Activated T-helper 2 cell treated with anti-CD3 and anti-CD28 coated beads, Interferon-gamma antibody, Interleukin-2, Interleukin-4, amounts not matched to agents 10 μg/mL and 5 μg/mL and 100 μg/mL, durations not matched to agents 14 hours and 24 hours and 36 hours (primary cell): Measurements from ENCODE around the gene PAPPA. TPM values are rescaled to one million over a fixed set of nuclear protein-coding genes. Genes with fewer than 3 reads are reported as not detected.

Experiments used
- DNase-seq: peaks from one replicate; pipeline ENCODE4 v3.0.0; 2021; ENCODE audit warnings: low spot score
- H3K27ac Mint-ChIP-seq: one replicate; pipeline ENCODE4 v1.8.0; 2021; ENCODE audit warnings: mixed read lengths
- H3K27me3 Mint-ChIP-seq: one replicate; pipeline ENCODE4 v1.8.0; 2021; ENCODE audit warnings: low read depth, mixed read lengths
- H3K36me3 Mint-ChIP-seq: one replicate; pipeline ENCODE4 v1.8.0; 2021; ENCODE audit warnings: low read depth, mixed read lengths
- H3K4me1 Mint-ChIP-seq: one replicate; pipeline ENCODE4 v1.8.0; 2021; ENCODE audit warnings: low read depth, mixed read lengths
- H3K4me3 Mint-ChIP-seq: one replicate; pipeline ENCODE4 v1.8.0; 2021; ENCODE audit warnings: low read depth, mild to moderate bottlenecking, moderate library complexity, mixed read lengths
- H3K9me3 Mint-ChIP-seq: one replicate; pipeline ENCODE4 v1.8.0; 2021; ENCODE audit warnings: mixed read lengths
- intact Hi-C: fragments of 100-400 bp; cut with micrococcal nuclease; formaldehyde crosslinking; loops from one replicate; pipeline ENCODE4 v1.15.1; 2023
- total RNA-seq: library from RNA; stranded (reverse); gene quantifications from 2 replicates; pipeline ENCODE4 v1.2.3, GENCODE V29; 2022

The PAPPA gene
- total RNA-seq, 1 donor from 2014 or later: not detected

DNA sequence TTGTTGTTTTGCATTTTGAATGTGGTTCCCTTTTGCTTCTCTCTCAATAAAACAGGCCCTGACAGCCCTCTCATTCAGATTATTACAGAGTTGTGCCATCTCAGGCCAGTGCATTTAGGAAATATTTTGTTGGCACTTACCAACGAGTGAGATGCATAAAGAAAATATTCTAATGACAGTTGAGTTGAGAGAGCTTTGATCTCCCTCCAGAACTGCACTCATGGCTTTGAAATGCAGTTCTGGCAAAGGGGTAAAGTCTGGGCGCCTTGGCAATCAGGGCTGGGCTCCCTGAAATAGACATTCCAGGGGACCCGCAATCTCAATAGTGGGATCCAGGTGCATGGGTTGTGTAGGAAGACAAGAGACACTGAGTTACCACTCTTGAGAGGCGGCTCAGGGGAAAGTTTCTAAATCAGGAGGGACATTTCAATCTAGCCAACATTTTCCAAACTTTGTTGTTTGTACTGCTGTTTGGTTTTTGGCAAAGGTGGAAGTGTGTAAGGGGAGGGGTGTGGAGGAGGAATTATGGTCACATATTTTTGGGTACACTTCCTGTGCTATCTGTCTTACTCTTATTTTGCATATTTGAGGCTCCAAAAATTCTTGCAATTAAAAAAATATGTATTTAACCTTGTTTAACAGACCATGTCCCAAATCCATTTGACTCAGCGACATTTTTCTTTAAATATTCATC lies 48.8 kb downstream of the PAPPA start:
- intact Hi-C loops: no loop called here
- no peak for DNase-seq
- H3K4me3 Mint-ChIP-seq: no peak overlapping the region
- H3K36me3 Mint-ChIP-seq: no peaks in the 10 kb centered on the region
- no peaks in the 10 kb centered on the region for H3K4me1 Mint-ChIP-seq
- no peaks in the 10 kb centered on the region for H3K27me3 Mint-ChIP-seq
- H3K9me3 Mint-ChIP-seq: no peaks in the 10 kb centered on the region
- H3K27ac Mint-ChIP-seq: no peak overlapping the region

GRCh38 chr9:116204252-116204882 lies 50.8 kb downstream of the PAPPA start:
- Mint-ChIP-seq H3K36me3 (no peaks in the 10 kb centered on the region), H3K9me3 (no peaks in the 10 kb centered on the region), H3K27ac (no peak overlapping the region), H3K4me3 (no peak overlapping the region), H3K4me1 (no peaks in the 10 kb centered on the region), H3K27me3 (no peaks in the 10 kb centered on the region)
- intact Hi-C loops: no loop called here
- no peak for DNase-seq

GRCh38 chr9:116207371-116208111 lies 54.0 kb downstream of the PAPPA start:
- no peaks in the 10 kb centered on the region for H3K36me3 Mint-ChIP-seq
- no peaks in the 10 kb centered on the region for H3K4me1 Mint-ChIP-seq
- H3K9me3 Mint-ChIP-seq: no peaks in the 10 kb centered on the region
- no peak overlapping the region for H3K4me3 Mint-ChIP-seq
- H3K27me3 Mint-ChIP-seq: no peaks in the 10 kb centered on the region
- DNase-seq: no peak
- no peak overlapping the region for H3K27ac Mint-ChIP-seq
- intact Hi-C loops: no loop called here

DNA sequence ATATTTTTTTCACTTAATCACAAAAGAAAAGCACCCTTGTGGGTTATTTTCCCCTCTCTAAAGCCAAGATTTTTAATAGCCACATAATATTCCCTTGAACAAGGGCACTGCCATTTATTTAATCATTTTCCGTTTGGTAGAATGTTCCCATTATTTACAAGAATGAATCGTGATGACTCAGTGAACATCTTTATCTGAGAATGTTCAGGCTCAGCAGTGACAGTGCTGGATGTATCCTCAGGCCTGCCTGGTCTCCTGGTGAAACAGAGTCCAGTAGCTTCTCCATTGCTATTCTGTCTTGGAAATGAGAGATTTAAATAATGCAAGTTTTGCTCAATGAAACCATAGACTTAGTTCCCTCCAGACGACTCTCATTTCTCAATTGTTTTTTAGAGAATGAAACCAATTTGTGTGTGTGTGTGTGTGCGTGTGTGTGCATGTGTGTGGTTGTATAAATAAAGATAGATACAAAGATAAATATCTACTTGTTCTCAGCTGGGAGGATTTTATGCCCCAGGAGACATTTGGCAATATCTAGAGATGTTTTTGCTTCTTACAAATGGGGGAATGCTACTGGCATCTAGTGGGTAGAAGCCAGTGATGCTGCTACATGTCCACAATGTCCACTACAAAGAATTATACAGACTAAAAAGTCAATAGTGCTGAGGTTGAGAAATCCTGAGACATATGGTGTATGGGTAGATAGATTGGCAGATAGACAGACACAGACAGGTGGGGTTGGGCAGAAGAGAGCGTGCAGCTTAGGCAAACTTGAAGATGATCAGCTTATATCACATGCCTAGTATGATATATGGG lies 55.0 kb downstream of the PAPPA start:
- Mint-ChIP-seq H3K4me3 (no peak overlapping the region), H3K27ac (no peak overlapping the region), H3K9me3 (no peaks in the 10 kb centered on the region), H3K27me3 (no peaks in the 10 kb centered on the region), H3K36me3 (no peaks in the 10 kb centered on the region), H3K4me1 (no peaks in the 10 kb centered on the region)
- no peak for DNase-seq
- intact Hi-C loops: no loop called here

DNA sequence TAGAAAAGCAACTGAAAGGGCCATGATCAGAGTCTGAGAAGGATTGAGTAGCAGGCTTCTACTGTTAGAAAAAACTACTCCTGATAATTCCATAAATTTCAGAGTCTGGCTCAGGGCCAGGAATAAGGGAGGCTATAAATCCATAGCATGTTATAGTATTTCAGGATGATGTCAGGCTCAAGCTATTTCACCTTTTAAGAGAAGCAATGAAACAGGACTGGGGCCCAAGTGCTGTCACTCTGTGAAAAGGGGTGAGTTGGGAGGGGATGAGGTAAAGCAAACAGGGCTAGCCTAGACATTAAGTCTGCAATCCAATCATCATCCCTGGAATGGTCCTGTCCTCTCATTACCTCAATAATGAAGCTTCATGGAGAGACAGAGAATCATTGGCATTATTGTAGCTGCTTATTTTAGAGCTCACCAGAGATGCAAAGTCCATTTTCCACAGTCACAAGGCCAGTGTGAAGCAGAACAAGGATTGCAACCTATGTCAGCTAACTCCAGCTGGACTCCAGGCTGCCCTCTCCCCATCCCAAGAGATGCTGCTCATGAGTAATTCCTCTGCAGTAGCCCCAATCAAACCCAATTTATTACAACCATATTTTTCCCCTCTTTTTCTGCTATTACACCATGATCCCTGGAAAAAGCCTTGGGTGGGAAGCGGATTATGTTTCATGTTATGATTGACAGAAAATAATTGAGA lies 56.0 kb downstream of the PAPPA start:
- Mint-ChIP-seq H3K4me3 (no peak overlapping the region), H3K27ac (no peak overlapping the region), H3K4me1 (no peaks in the 10 kb centered on the region), H3K36me3 (no peaks in the 10 kb centered on the region), H3K27me3 (no peaks in the 10 kb centered on the region), H3K9me3 (no peaks in the 10 kb centered on the region)
- no peak for DNase-seq
- intact Hi-C loops: no loop called here

DNA sequence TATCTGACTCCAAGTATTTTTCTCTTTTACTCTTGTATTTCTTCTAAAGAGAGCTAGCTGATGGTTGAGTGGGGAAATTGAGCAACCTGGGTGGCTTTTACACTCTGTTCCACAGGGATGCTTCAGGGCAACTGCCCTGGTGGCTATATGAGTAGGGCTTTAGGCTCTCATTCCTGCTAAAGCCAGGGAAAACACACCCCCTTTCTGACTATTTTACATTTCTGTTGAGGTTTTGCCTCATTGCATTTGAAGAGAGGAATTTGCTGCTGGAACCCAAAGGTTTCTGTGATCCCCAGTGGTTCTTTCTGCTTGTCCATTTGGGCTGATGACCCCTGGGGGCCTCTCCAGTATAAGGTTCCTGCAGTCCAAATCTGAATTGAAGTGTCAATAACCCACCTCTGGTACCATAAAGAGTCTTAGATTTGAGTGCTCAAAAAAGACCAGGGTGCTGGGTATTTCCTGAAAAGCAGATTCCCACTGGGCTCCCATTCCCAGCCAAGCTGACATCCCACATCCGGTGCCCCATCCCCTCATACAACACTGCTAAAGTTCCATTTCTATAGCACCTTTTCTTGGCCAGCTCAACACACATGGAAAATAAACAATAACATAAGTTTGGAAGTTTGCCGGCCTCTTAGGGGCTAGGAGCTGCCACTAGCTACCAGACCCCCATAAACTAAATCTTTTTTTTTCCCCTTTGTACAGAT lies 59.5 kb downstream of the PAPPA start:
- DNase-seq: no peak
- H3K27ac Mint-ChIP-seq: no peak overlapping the region
- H3K27me3 Mint-ChIP-seq: no peaks in the 10 kb centered on the region
- no peaks in the 10 kb centered on the region for H3K4me1 Mint-ChIP-seq
- H3K4me3 Mint-ChIP-seq: no peak overlapping the region
- intact Hi-C loops: no loop called here
- H3K9me3 Mint-ChIP-seq: no peaks in the 10 kb centered on the region
- H3K36me3 Mint-ChIP-seq: no peaks in the 10 kb centered on the region

DNA sequence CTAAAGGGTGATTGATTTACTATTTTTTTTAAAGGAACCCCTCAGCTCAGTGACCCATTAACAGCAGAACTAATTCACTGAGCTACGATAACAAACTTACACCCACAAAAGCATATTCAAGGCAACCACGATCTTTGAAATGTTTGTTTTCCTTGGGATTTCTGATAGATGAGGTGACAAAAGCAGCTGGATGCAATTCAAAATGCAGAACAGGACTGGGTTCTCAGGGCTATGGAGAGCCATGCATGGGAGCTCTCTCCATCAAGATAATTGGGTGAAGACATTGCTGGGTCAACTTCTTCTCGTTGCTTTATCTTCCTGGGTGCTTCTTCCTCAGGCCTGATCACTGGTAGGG lies 60.1 kb downstream of the PAPPA start:
- Mint-ChIP-seq H3K4me1 (no peaks in the 10 kb centered on the region), H3K4me3 (no peak overlapping the region), H3K27me3 (no peaks in the 10 kb centered on the region), H3K9me3 (no peaks in the 10 kb centered on the region), H3K36me3 (no peaks in the 10 kb centered on the region), H3K27ac (no peak overlapping the region)
- DNase-seq: no peak
- intact Hi-C loops: no loop called here

GRCh38 chr9:116218399-116218798 lies 64.8 kb downstream of the PAPPA start:
- no peak overlapping the region for H3K27ac Mint-ChIP-seq
- intact Hi-C loops: no loop called here

DNA sequence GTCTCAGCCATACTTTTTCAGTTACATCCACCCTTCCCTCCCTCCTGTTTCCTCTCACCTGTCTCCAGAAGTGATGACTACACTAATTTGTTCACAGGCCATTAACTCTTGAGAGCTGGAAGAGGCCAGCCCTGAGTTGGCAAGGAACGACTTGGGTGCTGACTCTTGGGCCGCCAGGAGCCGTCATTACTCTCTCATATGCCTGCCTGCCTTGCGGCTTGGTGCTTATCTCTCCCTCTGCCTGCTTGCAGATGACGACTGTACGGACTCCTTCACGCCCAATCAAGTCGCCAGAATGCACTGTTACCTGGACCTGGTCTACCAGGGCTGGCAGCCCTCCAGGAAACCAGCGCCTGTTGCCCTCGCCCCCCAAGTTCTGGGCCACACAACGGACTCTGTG lies 66.1 kb downstream of the PAPPA start:
- Mint-ChIP-seq H3K9me3 (no peaks in the 10 kb centered on the region), H3K4me1 (no peaks in the 10 kb centered on the region), H3K36me3 (no peaks in the 10 kb centered on the region), H3K4me3 (no peak overlapping the region), H3K27me3 (no peaks in the 10 kb centered on the region), H3K27ac (no peak overlapping the region)
- intact Hi-C loops: no loop called here
- no peak for DNase-seq

More at GRCh38 chr9:116218399-116218798, 64.8 kb downstream of the PAPPA start:
- no peak for DNase-seq
- Mint-ChIP-seq H3K9me3 (no peaks in the 10 kb centered on the region), H3K4me3 (no peak overlapping the region), H3K4me1 (no peaks in the 10 kb centered on the region), H3K36me3 (no peaks in the 10 kb centered on the region), H3K27me3 (no peaks in the 10 kb centered on the region)

DNA sequence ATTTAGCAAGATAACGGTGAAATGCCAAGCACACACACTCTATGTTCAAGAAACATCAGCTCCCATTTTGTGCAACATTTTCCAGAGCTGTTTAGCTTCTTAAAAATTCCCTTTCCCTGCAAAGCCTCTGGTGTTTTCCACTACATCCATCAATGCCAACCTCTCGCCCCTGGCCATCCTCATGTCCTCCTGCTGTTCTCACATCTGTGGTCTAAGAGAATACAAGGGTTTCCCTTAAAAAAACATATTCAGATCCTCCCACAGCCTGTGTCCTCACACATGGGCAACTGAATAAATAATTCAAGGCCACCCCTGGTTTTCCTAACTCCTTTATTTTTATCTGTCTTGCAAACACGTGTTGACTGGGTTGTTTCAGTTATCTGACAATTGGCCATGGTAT lies 70.3 kb downstream of the PAPPA start:
- Mint-ChIP-seq H3K4me1 (no peaks in the 10 kb centered on the region), H3K4me3 (no peak overlapping the region), H3K36me3 (no peaks in the 10 kb centered on the region), H3K27ac (no peak overlapping the region), H3K27me3 (no peaks in the 10 kb centered on the region), H3K9me3 (no peaks in the 10 kb centered on the region)
- intact Hi-C loops: no loop called here
- DNase-seq: no peak

GRCh38 chr9:116230051-116230632 lies 76.6 kb downstream of the PAPPA start:
- no peaks in the 10 kb centered on the region for H3K36me3 Mint-ChIP-seq

More at GRCh38 chr9:116230051-116230632, 76.6 kb downstream of the PAPPA start:
- intact Hi-C loops: no loop called here
- no peaks in the 10 kb centered on the region for H3K27me3 Mint-ChIP-seq
- H3K9me3 Mint-ChIP-seq: no peaks in the 10 kb centered on the region
- DNase-seq: no peak
- H3K27ac Mint-ChIP-seq: no peak overlapping the region
- H3K4me3 Mint-ChIP-seq: no peak overlapping the region
- H3K4me1 Mint-ChIP-seq: no peaks in the 10 kb centered on the region
